ENCODE data around the gene PARD3. TPM values are rescaled to one million over a fixed set of nuclear protein-coding genes. Genes with fewer than 3 reads are reported as not detected.

Gene PARD3
- total RNA-seq, 1 donor from 2014 or later: 26.0 TPM

GRCh38 chr10:34303022-34303421 lies 512.1 kb downstream of the PARD3 start:
- Mint-ChIP-seq H3K36me3 (ENCODE audit: low read depth) (no peaks in the 10 kb centered on the region), H3K27ac (ENCODE audit: unreplicated experiment) (no peak overlapping the region), H3K4me1 (ENCODE audit: low read depth) (peaks cover 34% of the 10 kb centered on the region), H3K27me3 (ENCODE audit: low read depth) (no peaks in the 10 kb centered on the region), H3K9me3 (ENCODE audit: low read depth) (no peaks in the 10 kb centered on the region), H3K4me3 (ENCODE audit: unreplicated experiment) (no peak overlapping the region)
- DNase-seq (ENCODE audit: low spot score): no peak
- TF ChIP-seq CTCF (IDR thresholded peaks at IDR 0.05): no peak

GRCh38 chr10:34299105-34299611 lies 515.9 kb downstream of the PARD3 start:
- H3K4me3 Mint-ChIP-seq (ENCODE audit: unreplicated experiment): no peak overlapping the region
- no peaks in the 10 kb centered on the region for H3K9me3 Mint-ChIP-seq (ENCODE audit: low read depth)
- H3K27me3 Mint-ChIP-seq (ENCODE audit: low read depth): no peaks in the 10 kb centered on the region
- peaks cover 55% of the 10 kb centered on the region for H3K4me1 Mint-ChIP-seq (ENCODE audit: low read depth)
- peak overlapping the region; percentile 89 for H3K27ac Mint-ChIP-seq (ENCODE audit: unreplicated experiment)
- no peak for DNase-seq (ENCODE audit: low spot score)
- no peak for TF ChIP-seq CTCF (IDR thresholded peaks at IDR 0.05)
- no peaks in the 10 kb centered on the region for H3K36me3 Mint-ChIP-seq (ENCODE audit: low read depth)

GRCh38 chr10:34298346-34298818 lies 516.7 kb downstream of the PARD3 start:
- Mint-ChIP-seq H3K36me3 (ENCODE audit: low read depth) (no peaks in the 10 kb centered on the region), H3K4me1 (ENCODE audit: low read depth) (peaks cover 56% of the 10 kb centered on the region), H3K27ac (ENCODE audit: unreplicated experiment) (peak overlapping the region; percentile 89), H3K4me3 (ENCODE audit: unreplicated experiment) (no peak overlapping the region), H3K9me3 (ENCODE audit: low read depth) (no peaks in the 10 kb centered on the region), H3K27me3 (ENCODE audit: low read depth) (no peaks in the 10 kb centered on the region)
- DNase-seq (ENCODE audit: low spot score): no peak
- TF ChIP-seq CTCF (IDR thresholded peaks at IDR 0.05): no peak

GRCh38 chr10:34297541-34298345 lies 517.4 kb downstream of the PARD3 start:
- DNase-seq (ENCODE audit: low spot score): no peak
- Mint-ChIP-seq H3K9me3 (ENCODE audit: low read depth) (no peaks in the 10 kb centered on the region), H3K4me1 (ENCODE audit: low read depth) (peaks cover 58% of the 10 kb centered on the region), H3K4me3 (ENCODE audit: unreplicated experiment) (no peak overlapping the region), H3K27ac (ENCODE audit: unreplicated experiment) (no peak overlapping the region), H3K36me3 (ENCODE audit: low read depth) (no peaks in the 10 kb centered on the region), H3K27me3 (ENCODE audit: low read depth) (no peaks in the 10 kb centered on the region)
- TF ChIP-seq CTCF (IDR thresholded peaks at IDR 0.05): no peak

GRCh38 chr10:34295142-34295548 lies 520.0 kb downstream of the PARD3 start:
- Mint-ChIP-seq H3K27ac (ENCODE audit: unreplicated experiment) (peak overlapping the region; percentile 77), H3K4me1 (ENCODE audit: low read depth) (peaks cover 73% of the 10 kb centered on the region), H3K36me3 (ENCODE audit: low read depth) (no peaks in the 10 kb centered on the region), H3K27me3 (ENCODE audit: low read depth) (no peaks in the 10 kb centered on the region), H3K9me3 (ENCODE audit: low read depth) (no peaks in the 10 kb centered on the region), H3K4me3 (ENCODE audit: unreplicated experiment) (peak overlapping the region; percentile 11)
- DNase-seq (ENCODE audit: low spot score): no peak
- TF ChIP-seq CTCF (IDR thresholded peaks at IDR 0.05): no peak

All from chondrocyte (in vitro differentiated cells).